Thoracic aorta (tissue), 2 donors: Measurements from ENCODE around the gene EVA1A. TPM values are rescaled to one million over a fixed set of nuclear protein-coding genes. Genes with fewer than 3 reads are reported as not detected.

Source experiments
- ATAC-seq: fragments of 150-250 bp; one replicate; pipeline ENCODE4 v1.8.0; 2017; ENCODE audit warnings: low read depth; ENCODE audit not compliant: insufficient number of reproducible peaks, low FRiP score
- DNase-seq: peaks from one replicate; pipeline ENCODE4 v3.0.0-alpha.2; 2020; ENCODE audit warnings: low spot score
- H3K27ac ChIP-seq, 2 donors: fragments of 200-600 bp; sonication (generic); 1 replicate in 1 of 2; 2 replicates in 1 of 2; pipeline ENCODE4 v1.5.1; 2016; ENCODE audit warnings: mild to moderate bottlenecking in 2 of 2, moderate library complexity in 2 of 2
- H3K27me3 ChIP-seq: fragments of 200-600 bp; sonication (generic); replicated peaks from 2 replicates; pipeline ENCODE4 v1.6.0; 2016; ENCODE audit warnings: mild to moderate bottlenecking; ENCODE audit not compliant: insufficient read depth
- H3K36me3 ChIP-seq: fragments of 200-600 bp; sonication (generic); one replicate; pipeline ENCODE4 v1.5.1; 2016
- H3K4me1 ChIP-seq, 2 donors: fragments of 200-600 bp; sonication (generic); 1 replicate in 1 of 2; 2 replicates in 1 of 2; pipeline versions ENCODE4 v1.5.1 to v1.6.0; 2016; ENCODE audit warnings: low read depth in 2 of 2, mild to moderate bottlenecking in 1 of 2; ENCODE audit not compliant: control insufficient read depth in 1 of 2
- H3K4me3 ChIP-seq: fragments of 200-600 bp; sonication (generic); 2 replicates; pipeline ENCODE4 v1.5.1; 2016; ENCODE audit warnings: mild to moderate bottlenecking
- H3K9me3 ChIP-seq: fragments of 200-600 bp; sonication (generic); 2 replicates; pipeline ENCODE4 v1.5.1; 2016
- total RNA-seq, 2 donors: library from RNA; depleted of rRNA; stranded (reverse); fragments of >200 nt; gene quantifications; one replicate each; pipeline versions ENCODE4 v1.1.0 to v1.2.3, GENCODE V29; 2016
- TF ChIP-seq, protein P1 (sequence below): fragments of 200-600 bp; sonication (generic); IDR thresholded peaks from one replicate; pipeline ENCODE4 v1.5.1; 2019; ENCODE audit warnings: antibody characterized with exemption

Gene EVA1A
- total RNA-seq, 2 donors from 2014 or later: 1.1 TPM; not detected in 1

DNA sequence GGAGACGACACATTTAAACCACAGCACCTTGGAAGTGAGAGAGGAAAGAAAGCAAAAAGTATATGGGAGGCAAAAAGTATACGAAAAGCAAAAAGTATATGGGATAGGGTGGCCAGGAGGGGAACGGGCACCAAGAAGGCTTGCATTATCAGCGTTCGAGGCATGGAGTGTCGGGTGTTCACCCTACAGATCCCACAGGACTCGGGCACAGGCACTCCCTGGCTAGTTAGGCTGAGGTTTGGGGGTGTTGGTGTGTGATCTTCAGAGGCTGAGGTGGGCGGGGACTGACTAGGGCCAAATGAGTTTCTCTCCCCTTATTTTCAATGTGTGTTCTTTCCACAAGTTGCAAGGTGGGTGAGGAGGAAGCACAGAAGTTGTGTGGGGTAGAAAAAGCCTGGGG, 86.6 kb downstream of the EVA1A start:
- no peak for DNase-seq
- no peak for ATAC-seq
- H3K27ac ChIP-seq: no peak overlapping the region
- H3K4me3 ChIP-seq: no peak overlapping the region
- TF ChIP-seq, protein P1, sequence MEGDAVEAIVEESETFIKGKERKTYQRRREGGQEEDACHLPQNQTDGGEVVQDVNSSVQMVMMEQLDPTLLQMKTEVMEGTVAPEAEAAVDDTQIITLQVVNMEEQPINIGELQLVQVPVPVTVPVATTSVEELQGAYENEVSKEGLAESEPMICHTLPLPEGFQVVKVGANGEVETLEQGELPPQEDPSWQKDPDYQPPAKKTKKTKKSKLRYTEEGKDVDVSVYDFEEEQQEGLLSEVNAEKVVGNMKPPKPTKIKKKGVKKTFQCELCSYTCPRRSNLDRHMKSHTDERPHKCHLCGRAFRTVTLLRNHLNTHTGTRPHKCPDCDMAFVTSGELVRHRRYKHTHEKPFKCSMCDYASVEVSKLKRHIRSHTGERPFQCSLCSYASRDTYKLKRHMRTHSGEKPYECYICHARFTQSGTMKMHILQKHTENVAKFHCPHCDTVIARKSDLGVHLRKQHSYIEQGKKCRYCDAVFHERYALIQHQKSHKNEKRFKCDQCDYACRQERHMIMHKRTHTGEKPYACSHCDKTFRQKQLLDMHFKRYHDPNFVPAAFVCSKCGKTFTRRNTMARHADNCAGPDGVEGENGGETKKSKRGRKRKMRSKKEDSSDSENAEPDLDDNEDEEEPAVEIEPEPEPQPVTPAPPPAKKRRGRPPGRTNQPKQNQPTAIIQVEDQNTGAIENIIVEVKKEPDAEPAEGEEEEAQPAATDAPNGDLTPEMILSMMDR: no peak
- no peaks in the 10 kb centered on the region for H3K27me3 ChIP-seq
- no peaks in the 10 kb centered on the region for H3K36me3 ChIP-seq
- no peaks in the 10 kb centered on the region for H3K4me1 ChIP-seq
- no peaks in the 10 kb centered on the region for H3K9me3 ChIP-seq

DNA sequence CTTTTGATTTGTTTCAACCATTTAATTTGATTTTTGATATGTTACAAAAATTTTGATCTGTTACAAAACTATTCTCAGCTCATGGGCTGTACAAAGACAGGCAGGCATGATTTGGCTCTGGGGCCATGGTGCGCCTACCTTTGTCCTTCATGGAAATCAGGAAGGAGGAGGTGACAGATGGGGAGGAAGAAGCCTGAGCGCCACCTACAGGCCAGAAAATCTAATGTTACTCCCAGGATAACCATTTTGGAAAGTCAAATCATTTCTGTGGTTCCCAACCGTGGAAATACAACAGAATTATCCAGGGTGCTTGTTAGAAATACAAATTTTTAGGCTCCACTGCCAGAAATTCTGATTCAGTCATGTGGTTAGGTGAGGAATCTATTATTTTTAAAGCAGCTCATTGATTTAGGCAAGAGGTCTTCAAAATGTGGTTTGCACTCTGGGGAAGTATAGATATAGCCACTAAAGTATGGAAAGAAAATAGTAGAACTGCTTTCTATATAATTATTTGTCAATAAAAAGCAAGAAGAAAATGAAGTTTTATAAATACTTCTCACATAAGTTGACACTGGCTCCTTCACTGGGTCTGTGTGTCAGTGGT, 93.9 kb downstream of the EVA1A start:
- H3K4me3 ChIP-seq: no peak overlapping the region
- DNase-seq (no peak), ATAC-seq (no peak)
- no peaks in the 10 kb centered on the region for H3K9me3 ChIP-seq
- no peaks in the 10 kb centered on the region for H3K36me3 ChIP-seq
- TF ChIP-seq, protein P1: no peak
- H3K27me3 ChIP-seq: no peaks in the 10 kb centered on the region
- no peak overlapping the region for H3K27ac ChIP-seq
- H3K4me1 ChIP-seq: no peaks in the 10 kb centered on the region

DNA sequence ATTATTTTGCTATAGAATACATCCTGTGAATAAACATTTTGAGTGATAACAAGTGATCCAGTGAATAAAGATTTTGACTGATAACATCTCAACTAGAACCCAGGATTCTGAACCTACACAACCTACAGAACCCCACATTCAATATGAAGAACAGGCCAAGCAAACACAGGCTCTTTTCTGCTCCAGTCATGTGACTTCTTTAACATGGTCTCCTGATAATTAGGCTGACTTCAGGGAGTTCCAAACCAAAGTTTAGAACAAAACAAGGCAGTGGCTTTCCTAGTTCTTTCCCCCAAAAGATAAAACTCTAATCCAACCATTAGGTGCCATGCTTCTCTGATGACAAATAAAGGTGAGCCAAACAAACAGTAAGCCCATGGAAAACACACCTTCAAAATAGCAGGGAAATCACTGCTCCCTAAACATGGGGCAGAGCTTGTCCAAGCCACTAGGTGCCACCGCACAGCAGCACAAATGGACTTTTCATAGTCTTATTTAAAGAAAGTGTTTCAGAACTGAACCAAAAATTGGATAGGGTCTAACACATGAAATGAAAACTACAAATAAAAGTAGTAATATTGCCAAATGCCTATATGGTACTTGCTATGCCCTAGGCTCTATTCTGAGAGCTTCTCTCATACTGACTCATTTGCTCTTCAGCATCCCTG, 95.3 kb downstream of the EVA1A start:
- H3K4me1 ChIP-seq: no peaks in the 10 kb centered on the region
- H3K36me3 ChIP-seq: no peaks in the 10 kb centered on the region
- no peak overlapping the region for H3K27ac ChIP-seq
- no peaks in the 10 kb centered on the region for H3K27me3 ChIP-seq
- TF ChIP-seq, protein P1: no peak
- H3K9me3 ChIP-seq: no peaks in the 10 kb centered on the region
- no peak for ATAC-seq
- no peak for DNase-seq
- no peak overlapping the region for H3K4me3 ChIP-seq

DNA sequence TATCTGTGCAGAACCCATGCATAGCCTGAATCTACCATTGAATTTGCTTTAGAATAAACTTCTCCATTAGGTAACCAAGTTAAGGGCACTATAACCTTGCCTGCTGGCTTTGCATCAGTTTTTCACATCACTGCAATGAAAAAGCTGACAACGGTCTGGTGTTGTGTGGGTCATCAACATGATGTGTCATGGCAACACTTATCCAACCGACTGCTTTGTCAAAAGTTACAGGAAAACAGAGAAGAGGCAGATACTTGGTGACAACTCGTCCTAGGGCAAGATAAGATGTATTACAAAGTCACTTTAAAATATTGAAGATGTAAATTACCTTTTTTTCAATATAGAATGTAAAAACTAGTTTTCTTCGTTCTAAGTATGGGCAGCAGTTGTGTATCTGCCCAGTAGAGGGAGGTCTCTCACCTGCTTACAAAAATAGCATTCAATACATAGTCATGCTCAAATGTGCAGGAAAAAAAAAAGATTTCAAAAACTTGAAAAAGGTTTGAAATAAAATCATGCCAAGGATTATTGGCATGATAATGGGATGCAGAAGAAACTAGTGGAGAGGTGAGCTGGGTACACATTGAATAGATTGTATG, 96.3 kb downstream of the EVA1A start:
- DNase-seq (no peak), ATAC-seq (no peak)
- no peak overlapping the region for H3K27ac ChIP-seq
- H3K4me1 ChIP-seq: no peaks in the 10 kb centered on the region
- no peaks in the 10 kb centered on the region for H3K27me3 ChIP-seq
- H3K4me3 ChIP-seq: no peak overlapping the region
- H3K36me3 ChIP-seq: no peaks in the 10 kb centered on the region
- H3K9me3 ChIP-seq: no peaks in the 10 kb centered on the region
- TF ChIP-seq, protein P1: no peak

DNA sequence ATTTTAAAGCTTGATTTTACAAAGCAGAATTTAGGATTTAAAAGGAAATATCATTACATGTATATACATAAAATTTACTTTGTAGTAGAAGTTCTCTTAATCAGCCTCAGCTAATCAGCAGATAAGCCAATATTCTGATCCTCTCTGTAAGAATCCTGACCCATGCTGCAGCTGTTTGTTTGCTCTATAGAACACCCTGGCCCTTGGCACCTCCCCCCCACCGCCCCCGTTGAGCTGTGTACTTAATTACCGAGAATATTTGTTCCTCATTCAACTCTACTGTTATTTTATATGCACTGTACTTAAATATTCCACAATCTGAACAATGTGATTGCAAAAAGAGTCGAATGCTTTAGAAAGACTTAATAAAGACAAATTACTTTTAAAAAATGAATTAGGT, 98.0 kb downstream of the EVA1A start:
- no peaks in the 10 kb centered on the region for H3K4me1 ChIP-seq
- H3K4me3 ChIP-seq: no peak overlapping the region
- TF ChIP-seq, protein P1: no peak
- no peaks in the 10 kb centered on the region for H3K9me3 ChIP-seq
- no peak for ATAC-seq
- H3K27me3 ChIP-seq: no peaks in the 10 kb centered on the region
- DNase-seq: no peak
- H3K27ac ChIP-seq: no peak overlapping the region
- H3K36me3 ChIP-seq: no peaks in the 10 kb centered on the region
